ENCODE results near the gene RGL2. TPM values are rescaled to one million over a fixed set of nuclear protein-coding genes. Genes with fewer than 3 reads are reported as not detected.

The RGL2 gene
- total and polyA plus RNA-seq, 2 of the 13 experiments (the other 11 are each of a cell fraction or from before 2014, with no cell fraction given) = 22.9 to 47.4 TPM

GRCh38 chr6:33314943-33315792 is 16.4 kb upstream of the RGL2 start (continued):
- TF ChIP-seq ZNF687 (CRISPR knock-in tag; IDR thresholded peaks at IDR 0.05) = peak; percentile 43; the same call in 1 of the 2 replicates
- no peak for TF ChIP-seq RERE (CRISPR knock-in tag; IDR thresholded peaks at IDR 0.05; ENCODE audit: low read depth)
- no peak for TF ChIP-seq BORCS8-MEF2B (CRISPR knock-in tag; IDR thresholded peaks at IDR 0.05)
- TF ChIP-seq CBX5 (CRISPR knock-in tag; IDR thresholded peaks at IDR 0.05; ENCODE audit: borderline replicate concordance) = no peak
- no peak for TF ChIP-seq ZHX2 (IDR thresholded peaks at IDR 0.05; ENCODE audit: low read depth)
- TF ChIP-seq ZHX2 (CRISPR knock-in tag; IDR thresholded peaks at IDR 0.05; ENCODE audit: borderline replicate concordance) = no peak
- 0 out of 2 replicates have a peak, but pooled peaks have one; percentile 0 for TF ChIP-seq KDM5B (CRISPR knock-in tag; IDR thresholded peaks at IDR 0.05; ENCODE audit: borderline replicate concordance)
- TF ChIP-seq AGO2 (optimal IDR thresholded peaks at IDR 0.05; ENCODE audit: low read depth, low read length) = peak; percentile 94

Measured in HepG2 (cell line).